GM13977 (cell line): Measurements from ENCODE around the gene STK11.

Experiments used
- DNase-seq: peaks from one replicate; pipeline ENCODE4 v3.0.0; 2012; ENCODE audit warnings: low spot score
- CTCF ChIP-seq: IDR thresholded peaks from 2 replicates; pipeline ENCODE4 v1.5.1; 2012; ENCODE audit warnings: mild to moderate bottlenecking, control low read depth; ENCODE audit not compliant: insufficient read depth; ENCODE audit errors: extremely low read depth, missing control alignments
- in situ Hi-C: fragments of 300-500 bp; cut with MboI; formaldehyde crosslinking; loops from one replicate; pipeline ENCODE4 v1.12.0; 2022; ENCODE audit warnings: low sequenced_read_pairs, low pct_unique_long_range_greater_than_20kb, mixed read lengths, inconsistent platforms; ENCODE audit not compliant: unreplicated experiment

Gene STK11

GRCh38 chr19:1213391-1214286 lies 8.1 kb downstream of the STK11 start:
- TF ChIP-seq CTCF, result no peak
- peak; percentile 83 for DNase-seq
- in situ Hi-C loops, result no loop called here

- in situ Hi-C loops, result no loop called here
- no peak for TF ChIP-seq CTCF
- no peak for DNase-seq
These were observed 8.8 kb downstream of the STK11 start for GRCh38 chr19:1214299-1214861.

GRCh38 chr19:1214862-1215731 lies 9.5 kb downstream of the STK11 start:
- TF ChIP-seq CTCF, result no peak
- in situ Hi-C loops, result no loop called here
- no peak for DNase-seq

- no peak for DNase-seq
- in situ Hi-C loops, result no loop called here
- TF ChIP-seq CTCF, result no peak
These were observed 11.2 kb downstream of the STK11 start for GRCh38 chr19:1216756-1217155.

- no peak for DNase-seq
- in situ Hi-C loops, result no loop called here
- TF ChIP-seq CTCF, result no peak
These were observed 11.8 kb downstream of the STK11 start for GRCh38 chr19:1217366-1217765.

- in situ Hi-C loops, result no loop called here
- DNase-seq, result no peak
- no peak for TF ChIP-seq CTCF
These were observed 13.4 kb downstream of the STK11 start for GRCh38 chr19:1218751-1219567.
